Osteoblast (primary cell): ENCODE results near the gene HSPA1L. TPM values are rescaled to one million over a fixed set of nuclear protein-coding genes. Genes with fewer than 3 reads are reported as not detected.
A peak's percentile ranks its signal among the peaks of the same experiment; 100 is the strongest.

Experiments
- DNase-seq: peaks from one replicate; pipeline ENCODE4 v3.0.0; 2011; ENCODE audit warnings: low spot score, mixed read lengths; ENCODE audit not compliant: insufficient read length; ENCODE audit errors: missing footprints
- H2AFZ ChIP-seq: 2 replicates; pipeline ENCODE4 v1.6.0; 2011; ENCODE audit warnings: mild to moderate bottlenecking, low read length
- H3K27ac ChIP-seq: 2 replicates; pipeline ENCODE4 v1.5.1; 2011; ENCODE audit warnings: mild to moderate bottlenecking, low read depth, low read length, moderate library complexity
- H3K27me3 ChIP-seq: 2 replicates; pipeline ENCODE4 v1.6.0; 2012; ENCODE audit warnings: mild to moderate bottlenecking, control low read depth, inconsistent platforms, low read length, moderate library complexity; ENCODE audit not compliant: insufficient read depth
- H3K36me3 ChIP-seq: 2 replicates; pipeline ENCODE4 v1.5.1; 2011; ENCODE audit warnings: mild to moderate bottlenecking, low read length, control low read depth, moderate library complexity; ENCODE audit not compliant: insufficient read depth
- H3K4me1 ChIP-seq: 2 replicates; pipeline ENCODE4 v1.5.1; 2011; ENCODE audit warnings: mild to moderate bottlenecking, low read length, control low read depth, moderate library complexity; ENCODE audit not compliant: insufficient read depth
- H3K4me2 ChIP-seq: 2 replicates; pipeline ENCODE4 v1.6.0; 2011; ENCODE audit warnings: mild to moderate bottlenecking, low read length; ENCODE audit not compliant: insufficient read depth
- H3K4me3 ChIP-seq: fragments of 200-600 bp; sonication (generic); 3 replicates; pipeline ENCODE4 v1.5.1; 2012; ENCODE audit warnings: mild to moderate bottlenecking, low read length, inconsistent platforms; ENCODE audit not compliant: insufficient read depth
- H3K79me2 ChIP-seq: 2 replicates; pipeline ENCODE4 v1.6.0; 2012; ENCODE audit warnings: mild to moderate bottlenecking, low read length, control low read depth, inconsistent platforms; ENCODE audit not compliant: insufficient read depth
- H3K9me3 ChIP-seq: 2 replicates; pipeline ENCODE4 v1.5.1; 2011; ENCODE audit warnings: low read depth, low read length, control low read depth
- H4K20me1 ChIP-seq: 2 replicates; pipeline ENCODE4 v1.6.0; 2012; ENCODE audit warnings: mild to moderate bottlenecking, low read length, control low read depth; ENCODE audit not compliant: insufficient read depth
- CTCF ChIP-seq: IDR thresholded peaks from 2 replicates; pipeline ENCODE4 v1.5.1; 2011; ENCODE audit warnings: mild to moderate bottlenecking, low read depth, low read length, moderate library complexity; ENCODE audit errors: extremely low read depth
- total RNA-seq: library from RNA; depleted of rRNA; stranded (reverse); fragments of >200 nt; gene quantifications from 2 replicates; pipeline ENCODE4 v1.2.3, GENCODE V29; 2012

The HSPA1L gene
- total RNA-seq, 1 donor: 0.72 TPM

DNA sequence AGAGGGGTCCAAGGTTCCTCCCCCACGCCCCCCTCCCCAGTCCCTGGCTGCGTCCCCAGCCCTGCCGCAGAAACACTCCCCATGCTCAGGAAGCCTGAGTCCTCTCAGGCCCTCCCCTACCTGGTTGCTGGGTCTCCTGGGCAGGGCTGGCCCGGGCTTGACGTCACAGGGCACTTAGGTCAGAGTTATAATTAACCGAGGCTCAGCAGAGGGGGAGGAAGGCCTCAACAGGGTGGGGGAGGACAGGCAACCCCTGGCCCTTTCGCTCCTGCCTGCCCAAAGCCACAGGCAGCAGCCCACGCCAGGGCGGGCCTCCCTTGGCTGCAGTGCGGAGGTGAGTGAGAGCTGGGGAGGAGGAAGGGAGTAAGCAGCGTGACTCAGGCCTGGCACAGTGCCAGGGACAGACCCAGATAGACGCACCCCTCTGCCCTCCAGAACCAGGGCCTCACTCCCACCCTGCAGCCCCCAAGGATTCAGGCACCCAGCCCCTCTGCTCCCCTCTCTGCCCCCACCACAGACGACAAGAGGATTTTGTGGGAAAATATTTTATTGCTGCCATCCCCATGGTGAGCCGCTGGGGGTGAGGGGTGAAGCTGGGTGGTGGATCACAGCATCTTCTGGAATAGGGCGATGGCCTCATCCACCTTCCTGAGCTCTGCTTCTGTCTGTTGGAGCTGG lies 38.0 kb downstream of the HSPA1L start, which contains the start of gene VWA7:
TSS of gene VWA7 (minus strand) at position 340 of the 678 bp plus-strand sequence. CDS start 549 bp downstream, outside the sequence.
- H4K20me1 ChIP-seq: peaks cover 3% of the 10 kb centered on the region
- H3K4me1 ChIP-seq: peaks cover 12% of the 10 kb centered on the region
- H3K36me3 ChIP-seq: peaks cover 29% of the 10 kb centered on the region
- peak within 1 kb of the TSS; percentile 66 for H3K4me2 ChIP-seq
- peak within 1 kb of the TSS; percentile 54 for H3K4me3 ChIP-seq
- no peaks in the 10 kb centered on the region for H3K27me3 ChIP-seq
- TF ChIP-seq CTCF: no peak
- peak within 1 kb of the TSS; percentile 37 for H3K27ac ChIP-seq
- no peaks in the 10 kb centered on the region for H3K9me3 ChIP-seq
- no peaks in the 10 kb centered on the region for H3K79me2 ChIP-seq
- no peak within 1 kb of the TSS for H2AFZ ChIP-seq
- peak; percentile 99 for DNase-seq

DNA sequence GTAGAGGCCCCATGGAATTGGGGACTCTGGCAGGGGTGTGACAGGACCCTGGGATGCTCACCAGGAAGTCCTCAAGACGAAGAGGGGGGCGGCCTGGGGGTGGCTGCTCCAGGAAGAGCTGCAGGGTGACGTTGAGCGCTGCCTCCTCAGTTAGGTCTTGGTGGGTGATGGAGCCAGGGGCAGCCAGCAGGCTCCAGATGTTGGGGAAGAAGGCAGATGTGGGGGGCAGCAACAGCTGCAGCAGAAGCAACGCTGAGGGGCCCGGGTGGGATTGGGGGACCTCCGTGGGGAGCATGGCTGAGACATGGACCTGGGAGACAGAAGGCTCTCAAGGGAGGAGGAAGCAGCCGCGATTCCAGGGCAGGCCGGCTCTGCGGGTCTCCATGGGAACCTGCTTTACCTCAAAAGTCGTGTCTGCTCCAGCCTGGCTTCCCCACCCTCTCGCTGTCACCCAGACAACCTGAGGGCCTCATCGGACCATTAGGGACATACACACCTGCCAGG lies 38.5 kb downstream of the HSPA1L start:
- H3K79me2 ChIP-seq: no peaks in the 10 kb centered on the region
- no peak overlapping the region for H2AFZ ChIP-seq
- peak; percentile 65 for DNase-seq
- H3K9me3 ChIP-seq: no peaks in the 10 kb centered on the region
- H3K4me2 ChIP-seq: peak overlapping the region; percentile 66
- TF ChIP-seq CTCF: no peak
- no peaks in the 10 kb centered on the region for H4K20me1 ChIP-seq
- peaks cover 23% of the 10 kb centered on the region for H3K36me3 ChIP-seq
- H3K4me3 ChIP-seq: peak overlapping the region; percentile 54
- H3K4me1 ChIP-seq: peaks cover 12% of the 10 kb centered on the region
- H3K27ac ChIP-seq: no peak overlapping the region
- H3K27me3 ChIP-seq: no peaks in the 10 kb centered on the region

DNA sequence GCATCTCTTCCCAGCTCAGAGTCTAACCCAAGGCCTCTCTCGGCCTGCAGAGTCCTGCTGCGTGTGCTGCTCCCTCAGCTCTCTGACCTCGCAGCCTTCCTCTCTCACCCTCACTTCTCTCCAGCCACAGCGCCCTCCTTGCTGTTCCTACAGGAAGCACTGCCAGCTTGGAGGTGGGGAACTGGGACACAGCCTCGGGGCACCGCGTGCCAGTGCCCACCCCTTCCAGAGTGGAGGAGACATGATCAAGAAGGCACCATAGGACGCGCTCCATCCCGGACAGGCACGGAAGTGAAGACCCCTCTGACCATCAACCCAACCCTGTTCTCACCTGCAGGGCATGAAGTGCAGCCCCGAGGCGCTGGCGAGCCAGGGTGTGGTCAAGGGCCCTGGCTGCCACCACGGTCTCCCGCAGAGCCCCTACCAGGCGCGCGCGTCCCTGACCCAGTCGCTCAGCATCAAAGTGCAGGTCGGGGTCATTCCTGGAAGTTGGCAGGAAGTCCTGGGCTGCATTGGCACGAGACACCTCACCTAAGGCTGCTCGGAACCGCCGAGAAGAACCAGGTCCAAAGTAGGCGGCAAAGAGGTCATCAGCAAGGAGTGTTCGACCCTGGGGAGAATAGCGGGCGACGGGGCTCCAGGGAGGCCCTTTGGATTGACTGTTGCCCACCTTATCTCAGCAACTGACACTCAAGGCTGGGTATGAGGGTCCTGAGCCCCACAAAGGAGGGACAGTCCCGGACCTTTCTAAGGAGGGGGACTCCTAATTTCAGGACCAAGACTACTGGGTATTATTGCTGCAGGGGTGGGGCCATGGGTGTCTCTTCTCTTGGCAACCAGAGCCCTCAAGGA lies 39.2 kb downstream of the HSPA1L start:
- Histone ChIP-seq H3K4me2 (no peak overlapping the region), H3K27ac (no peak overlapping the region), H3K27me3 (no peaks in the 10 kb centered on the region), H2AFZ (no peak overlapping the region), H3K79me2 (no peaks in the 10 kb centered on the region), H3K9me3 (no peaks in the 10 kb centered on the region), H3K4me1 (peaks cover 12% of the 10 kb centered on the region), H4K20me1 (no peaks in the 10 kb centered on the region), H3K36me3 (peaks cover 17% of the 10 kb centered on the region), H3K4me3 (no peak overlapping the region)
- no peak for TF ChIP-seq CTCF
- DNase-seq: peak; percentile 64

- H3K36me3 ChIP-seq: peaks cover 14% of the 10 kb centered on the region
- H2AFZ ChIP-seq: no peak overlapping the region
- peak; percentile 74 for DNase-seq
- H3K9me3 ChIP-seq: no peaks in the 10 kb centered on the region
- no peak overlapping the region for H3K27ac ChIP-seq
- no peak for TF ChIP-seq CTCF
- peaks cover 12% of the 10 kb centered on the region for H3K4me1 ChIP-seq
- H3K79me2 ChIP-seq: no peaks in the 10 kb centered on the region
- no peak overlapping the region for H3K4me3 ChIP-seq
- no peak overlapping the region for H3K4me2 ChIP-seq
- no peaks in the 10 kb centered on the region for H4K20me1 ChIP-seq
- no peaks in the 10 kb centered on the region for H3K27me3 ChIP-seq
These were observed 39.9 kb downstream of the HSPA1L start for GRCh38 chr6:31775184-31775583.
